WTC11 (cell line): ENCODE measurements around the gene CACNA2D3. TPM values are rescaled to one million over a fixed set of nuclear protein-coding genes. Genes with fewer than 3 reads are reported as not detected.

ENCODE experiments used
- ATAC-seq: fragments of 200-7000 bp; cut with Tn5 transposase; 2 replicates; pipeline ENCODE4 v1.10.0; 2021; ENCODE audit warnings: mild to moderate bottlenecking, moderate library complexity
- CTCF ChIA-PET: fragments of 300-600 bp; sonication (Branson Sonifier 250); formaldehyde crosslinking; loops from one replicate; lab custom pipeline; 2021; ENCODE audit warnings: antibody characterized with exemption; lab: Charles Lee
- POLR2A ChIA-PET: fragments of 350-600 bp; sonication (Branson Sonifier 250); formaldehyde crosslinking; loops from one replicate; lab custom pipeline; 2021; ENCODE audit warnings: antibody characterized with exemption; lab: Charles Lee
- DNase-seq: peaks from one replicate; pipeline ENCODE4 v3.0.0; 2021; ENCODE audit warnings: low spot score
- H3K27ac Mint-ChIP-seq: 2 replicates; pipeline ENCODE4 v1.8.0; 2021; ENCODE audit warnings: mixed read lengths
- H3K27me3 Mint-ChIP-seq: 2 replicates; pipeline ENCODE4 v1.8.0; 2021; ENCODE audit warnings: low read depth, mild to moderate bottlenecking, moderate library complexity, mixed read lengths
- H3K36me3 Mint-ChIP-seq: 2 replicates; pipeline ENCODE4 v1.8.0; 2021; ENCODE audit warnings: mixed read lengths
- H3K4me1 Mint-ChIP-seq: 2 replicates; pipeline ENCODE4 v1.8.0; 2022; ENCODE audit warnings: mixed read lengths
- H3K4me3 Mint-ChIP-seq: 2 replicates; pipeline ENCODE4 v1.8.0; 2021; ENCODE audit warnings: mild to moderate bottlenecking, moderate library complexity, mixed read lengths
- H3K9me3 Mint-ChIP-seq: 2 replicates; pipeline ENCODE4 v1.8.0; 2021; ENCODE audit warnings: mixed read lengths
- ATF2 ChIP-seq: sonication (generic); formaldehyde crosslinking; IDR thresholded peaks from 2 replicates; pipeline ENCODE4 v1.8.1; 2022; ENCODE audit warnings: low read depth, missing genetic modification reagents, borderline replicate concordance
- CREB1 ChIP-seq: sonication (generic); formaldehyde crosslinking; IDR thresholded peaks from 2 replicates; pipeline ENCODE4 v1.8.0; 2023; ENCODE audit warnings: mild to moderate bottlenecking, missing genetic modification reagents
- ETV6 ChIP-seq: sonication (generic); formaldehyde crosslinking; IDR thresholded peaks from 2 replicates; pipeline ENCODE4 v1.8.1; 2022; ENCODE audit warnings: mild to moderate bottlenecking, missing genetic modification reagents
- GTF2I ChIP-seq: fragments of 250-450 bp; sonication (Bioruptor Pico); conservative IDR thresholded peaks from 2 replicates; pipeline ENCODE4 v1.4.0; 2021; ENCODE audit warnings: mild to moderate bottlenecking
- MXD4 ChIP-seq: fragments of 250-450 bp; sonication (Bioruptor Pico); IDR thresholded peaks from 2 replicates; pipeline ENCODE4 v1.8.0; 2021; ENCODE audit warnings: mild to moderate bottlenecking, moderate library complexity, borderline replicate concordance
- MYBL2 ChIP-seq: sonication (generic); formaldehyde crosslinking; IDR thresholded peaks from 2 replicates; pipeline ENCODE4 v1.8.1; 2023; ENCODE audit warnings: mild to moderate bottlenecking, moderate library complexity, missing genetic modification reagents
- OVOL2 ChIP-seq: fragments of 250-450 bp; sonication (Bioruptor Pico); IDR thresholded peaks from 2 replicates; pipeline ENCODE4 v1.9.0; 2021; ENCODE audit warnings: mild to moderate bottlenecking, borderline replicate concordance
- PRRX2 ChIP-seq: fragments of 250-450 bp; sonication (Bioruptor Pico); IDR thresholded peaks from 2 replicates; pipeline ENCODE4 v1.8.0; 2021; ENCODE audit warnings: mild to moderate bottlenecking
- ZNF532 ChIP-seq: fragments of 250-450 bp; sonication (Bioruptor Pico); IDR thresholded peaks from 2 replicates; pipeline ENCODE4 v1.9.0; 2021; ENCODE audit warnings: mild to moderate bottlenecking, borderline replicate concordance
- ZNF671 ChIP-seq: fragments of 250-450 bp; sonication (Bioruptor Pico); IDR thresholded peaks from 2 replicates; pipeline ENCODE4 v1.8.0; 2021; ENCODE audit warnings: mild to moderate bottlenecking
- total RNA-seq: library from RNA; stranded (reverse); gene quantifications from 3 replicates; pipeline ENCODE4 v1.2.3, GENCODE V29; 2021
- TF ChIP-seq, protein P1 (sequence below): sonication (generic); formaldehyde crosslinking; IDR thresholded peaks from 2 replicates; pipeline ENCODE4 v1.8.1; 2023; ENCODE audit warnings: mild to moderate bottlenecking, missing genetic modification reagents
- TF ChIP-seq, protein P2 (sequence below): fragments of 250-450 bp; sonication (Bioruptor Pico); IDR thresholded peaks from 2 replicates; pipeline ENCODE4 v1.9.0; 2021; ENCODE audit warnings: mild to moderate bottlenecking

Gene CACNA2D3
- total RNA-seq, 1 experiment from 2014 or later = 5.0 TPM

DNA sequence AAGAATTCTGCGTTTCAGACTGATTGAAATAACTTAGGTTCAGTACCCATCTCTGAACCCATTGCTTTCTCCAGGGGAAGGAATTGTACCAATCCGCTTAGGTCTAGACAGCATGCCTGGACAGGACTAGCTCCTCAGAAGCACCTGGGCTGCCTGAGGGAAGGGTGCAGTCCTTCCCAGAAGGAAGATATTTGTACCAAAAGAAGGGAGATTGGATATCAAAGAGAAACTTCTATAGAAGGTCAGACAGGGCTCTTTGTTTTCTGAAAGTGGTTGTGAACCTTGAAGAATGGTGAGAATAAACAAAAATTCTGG, 939.3 kb downstream of the CACNA2D3 start (continued):
- TF ChIP-seq ZNF532 (CRISPR knock-in tag) = no peak
- TF ChIP-seq, protein P1, sequence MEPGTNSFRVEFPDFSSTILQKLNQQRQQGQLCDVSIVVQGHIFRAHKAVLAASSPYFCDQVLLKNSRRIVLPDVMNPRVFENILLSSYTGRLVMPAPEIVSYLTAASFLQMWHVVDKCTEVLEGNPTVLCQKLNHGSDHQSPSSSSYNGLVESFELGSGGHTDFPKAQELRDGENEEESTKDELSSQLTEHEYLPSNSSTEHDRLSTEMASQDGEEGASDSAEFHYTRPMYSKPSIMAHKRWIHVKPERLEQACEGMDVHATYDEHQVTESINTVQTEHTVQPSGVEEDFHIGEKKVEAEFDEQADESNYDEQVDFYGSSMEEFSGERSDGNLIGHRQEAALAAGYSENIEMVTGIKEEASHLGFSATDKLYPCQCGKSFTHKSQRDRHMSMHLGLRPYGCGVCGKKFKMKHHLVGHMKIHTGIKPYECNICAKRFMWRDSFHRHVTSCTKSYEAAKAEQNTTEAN (CRISPR knock-in tag) = no peak

- no peak for DNase-seq
- Mint-ChIP-seq H3K9me3 (no peaks in the 10 kb centered on the region), H3K4me3 (no peak overlapping the region), H3K36me3 (no peaks in the 10 kb centered on the region), H3K4me1 (peaks cover 41% of the 10 kb centered on the region), H3K27ac (no peak overlapping the region), H3K27me3 (peaks cover 32% of the 10 kb centered on the region)
- no peak for TF ChIP-seq MYBL2 (CRISPR knock-in tag)
- no peak for TF ChIP-seq PRRX2 (CRISPR knock-in tag)
- no peak for TF ChIP-seq GTF2I (CRISPR knock-in tag)
- TF ChIP-seq OVOL2 = no peak
- TF ChIP-seq ZNF671 (CRISPR knock-in tag) = no peak
- TF ChIP-seq, protein P2, sequence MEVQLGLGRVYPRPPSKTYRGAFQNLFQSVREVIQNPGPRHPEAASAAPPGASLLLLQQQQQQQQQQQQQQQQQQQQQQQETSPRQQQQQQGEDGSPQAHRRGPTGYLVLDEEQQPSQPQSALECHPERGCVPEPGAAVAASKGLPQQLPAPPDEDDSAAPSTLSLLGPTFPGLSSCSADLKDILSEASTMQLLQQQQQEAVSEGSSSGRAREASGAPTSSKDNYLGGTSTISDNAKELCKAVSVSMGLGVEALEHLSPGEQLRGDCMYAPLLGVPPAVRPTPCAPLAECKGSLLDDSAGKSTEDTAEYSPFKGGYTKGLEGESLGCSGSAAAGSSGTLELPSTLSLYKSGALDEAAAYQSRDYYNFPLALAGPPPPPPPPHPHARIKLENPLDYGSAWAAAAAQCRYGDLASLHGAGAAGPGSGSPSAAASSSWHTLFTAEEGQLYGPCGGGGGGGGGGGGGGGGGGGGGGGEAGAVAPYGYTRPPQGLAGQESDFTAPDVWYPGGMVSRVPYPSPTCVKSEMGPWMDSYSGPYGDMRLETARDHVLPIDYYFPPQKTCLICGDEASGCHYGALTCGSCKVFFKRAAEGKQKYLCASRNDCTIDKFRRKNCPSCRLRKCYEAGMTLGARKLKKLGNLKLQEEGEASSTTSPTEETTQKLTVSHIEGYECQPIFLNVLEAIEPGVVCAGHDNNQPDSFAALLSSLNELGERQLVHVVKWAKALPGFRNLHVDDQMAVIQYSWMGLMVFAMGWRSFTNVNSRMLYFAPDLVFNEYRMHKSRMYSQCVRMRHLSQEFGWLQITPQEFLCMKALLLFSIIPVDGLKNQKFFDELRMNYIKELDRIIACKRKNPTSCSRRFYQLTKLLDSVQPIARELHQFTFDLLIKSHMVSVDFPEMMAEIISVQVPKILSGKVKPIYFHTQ (CRISPR knock-in tag) = no peak
- no peak for TF ChIP-seq CREB1 (CRISPR knock-in tag)
- ATAC-seq = no peak
- CTCF ChIA-PET = no interaction called here
- POLR2A ChIA-PET = no interaction called here
Measured at GRCh38 chr3:55064164-55064563, 941.8 kb downstream of the CACNA2D3 start.

- H3K9me3 Mint-ChIP-seq = no peaks in the 10 kb centered on the region
- CTCF ChIA-PET = interaction anchor here (0.6 to 0.7 kb wide), 2 partner anchors 116 to 234 kb away, joined by 3 read pairs; no protein-coding TSS in a partner anchor
- no peak overlapping the region for H3K27ac Mint-ChIP-seq
- peaks cover 37% of the 10 kb centered on the region for H3K4me1 Mint-ChIP-seq
- POLR2A ChIA-PET = no interaction called here
- no peaks in the 10 kb centered on the region for H3K36me3 Mint-ChIP-seq
- ATAC-seq = no peak
- no peak for DNase-seq
- no peak overlapping the region for H3K4me3 Mint-ChIP-seq
- H3K27me3 Mint-ChIP-seq = peaks cover 32% of the 10 kb centered on the region
- no peak for TF ChIP-seq ETV6 (CRISPR knock-in tag)
- TF ChIP-seq MXD4 (CRISPR knock-in tag) = no peak
- TF ChIP-seq ATF2 (CRISPR knock-in tag) = no peak
Measured at GRCh38 chr3:55065331-55065730, 943.0 kb downstream of the CACNA2D3 start.
